Right lung (tissue), 10 donors: ENCODE results near the gene SPINK9. TPM values are rescaled to one million over a fixed set of nuclear protein-coding genes. Genes with fewer than 3 reads are reported as not detected.
"Not testable (repeated sequence)": the region's sequence is repeated elsewhere in the genome, so short reads cannot be mapped to it uniquely, and the experiment has no call there.

Source experiments
- DNase-seq, 2 donors: peaks; one replicate each; pipeline ENCODE4 v3.0.0-alpha.2; 2013
- long read RNA-seq, 8 donors: transcript quantifications; one replicate each; lab custom pipeline, GENCODE V29; 2026
- polyA plus RNA-seq, 5 donors: library from polyadenylated mRNA; unstranded; fragments of 120-200 nt; gene quantifications; one replicate each; pipeline versions ENCODE4 v1.2.1 to v1.2.3, GENCODE V29; 2013; ENCODE audit warnings: inconsistent platforms in 1 of 5, low replicate concordance in 1 of 5; ENCODE audit not compliant: insufficient read length in 5 of 5, insufficient read depth in 1 of 5

Gene SPINK9
- polyA plus RNA-seq = under 1 TPM; 0.31 to 0.77 (median 0.48) TPM
- long read RNA-seq, donor 1 = 0 reads
- long read RNA-seq, donor 2 = 0 reads
- long read RNA-seq, donor 3 = 0 reads
- long read RNA-seq, donor 4 = 0 reads
- long read RNA-seq, donor 5 = 0 reads
- long read RNA-seq, donor 6 = 0 reads
- long read RNA-seq, donor 7 = 0 reads
- long read RNA-seq, donor 8 = 0 reads

GRCh38 chr5:148335259-148335658 is at the start of gene SPINK9:
SPINK9 (plus strand) TSS chr5:148335559; CDS start chr5:148335614, 55 bp downstream.
- no peak for DNase-seq

GRCh38 chr5:148290271-148291195 is 44.8 kb upstream of the SPINK9 start:
- DNase-seq = no peak

- DNase-seq = no peak
Measured at GRCh38 chr5:148297731-148298130, 37.6 kb upstream of the SPINK9 start.

GRCh38 chr5:148306446-148306845 is 28.9 kb upstream of the SPINK9 start:
- DNase-seq = no peak

- no peak for DNase-seq
Measured at GRCh38 chr5:148309019-148309418, 26.3 kb upstream of the SPINK9 start.

GRCh38 chr5:148309746-148310145 is 25.6 kb upstream of the SPINK9 start:
- no peak for DNase-seq

- DNase-seq = no peak
Measured at GRCh38 chr5:148311484-148311883, 23.9 kb upstream of the SPINK9 start.

- no peak for DNase-seq
Measured at GRCh38 chr5:148312153-148312552, 23.2 kb upstream of the SPINK9 start, which contains the start of gene SPINK7. SPINK7 (plus strand) TSS chr5:148312423; CDS start chr5:148312484, 61 bp downstream.

- no peak for DNase-seq
Measured at GRCh38 chr5:148314187-148314586, 21.2 kb upstream of the SPINK9 start.

GRCh38 chr5:148314731-148315130 is 20.6 kb upstream of the SPINK9 start:
- DNase-seq = no peak

- DNase-seq = not testable (repeated sequence)
Measured at GRCh38 chr5:148320011-148320963, 15.1 kb upstream of the SPINK9 start.

- DNase-seq = no peak
Measured at GRCh38 chr5:148333262-148333849, 2.0 kb upstream of the SPINK9 start.

- no peak for DNase-seq
Measured at GRCh38 chr5:148336704-148337435, 1.5 kb downstream of the SPINK9 start.

GRCh38 chr5:148342371-148343045 is 7.1 kb downstream of the SPINK9 start:
- DNase-seq = no peak

GRCh38 chr5:148343046-148343407 is 7.7 kb downstream of the SPINK9 start:
- no peak for DNase-seq

GRCh38 chr5:148343603-148344487 is 8.5 kb downstream of the SPINK9 start:
- DNase-seq = no peak

- DNase-seq = no peak
Measured at GRCh38 chr5:148347706-148348105, 12.3 kb downstream of the SPINK9 start.

GRCh38 chr5:148352696-148353095 is 17.3 kb downstream of the SPINK9 start:
- DNase-seq = no peak

- no peak for DNase-seq
Measured at GRCh38 chr5:148353634-148354033, 18.3 kb downstream of the SPINK9 start.
